ENCODE measurements around the gene KRTAP12-2. TPM values are rescaled to one million over a fixed set of nuclear protein-coding genes. Genes with fewer than 3 reads are reported as not detected.
"Not testable (repeated sequence)": the region's sequence is repeated elsewhere in the genome, so short reads cannot be mapped to it uniquely, and the experiment has no call there.

KRTAP12-2 gene
- total RNA-seq, 2 donors from 2014 or later, result not detected

- Mint-ChIP-seq H3K4me1 (peaks cover 23% of the 10 kb centered on the region), H3K27ac (peak within 1 kb of the TSS; percentile 50), H3K27me3 (no peaks in the 10 kb centered on the region), H3K9me3 (peaks cover 12% of the 10 kb centered on the region), H3K4me3 (peak within 1 kb of the TSS; percentile 19), H3K36me3 (ENCODE audit: low read depth) (no peaks in the 10 kb centered on the region)
- ATAC-seq (replicated peaks), result no peak
Measured at GRCh38 chr21:44654576-44655175, 12.1 kb downstream of the KRTAP12-2 start, which contains the start of gene KRTAP12-4. TSS of gene KRTAP12-4 (minus strand) at chr21:44654659. CDS start at chr21:44654614, 45 bp downstream.

GRCh38 chr21:44653656-44654575 is 12.8 kb downstream of the KRTAP12-2 start:
- Mint-ChIP-seq H3K27me3 (no peaks in the 10 kb centered on the region), H3K4me1 (peaks cover 23% of the 10 kb centered on the region), H3K27ac (peak overlapping the region; percentile 50), H3K36me3 (ENCODE audit: low read depth) (no peaks in the 10 kb centered on the region), H3K9me3 (peaks cover 12% of the 10 kb centered on the region), H3K4me3 (peak overlapping the region; percentile 19)
- peak; percentile 14 for ATAC-seq (replicated peaks)

- peaks cover 12% of the 10 kb centered on the region for H3K9me3 Mint-ChIP-seq
- H3K36me3 Mint-ChIP-seq (ENCODE audit: low read depth), result no peaks in the 10 kb centered on the region
- no peak overlapping the region for H3K27ac Mint-ChIP-seq
- H3K4me1 Mint-ChIP-seq, result peaks cover 16% of the 10 kb centered on the region
- ATAC-seq (replicated peaks), result no peak
- no peak overlapping the region for H3K4me3 Mint-ChIP-seq
- no peaks in the 10 kb centered on the region for H3K27me3 Mint-ChIP-seq
Measured at GRCh38 chr21:44653123-44653522, 13.6 kb downstream of the KRTAP12-2 start.

DNA sequence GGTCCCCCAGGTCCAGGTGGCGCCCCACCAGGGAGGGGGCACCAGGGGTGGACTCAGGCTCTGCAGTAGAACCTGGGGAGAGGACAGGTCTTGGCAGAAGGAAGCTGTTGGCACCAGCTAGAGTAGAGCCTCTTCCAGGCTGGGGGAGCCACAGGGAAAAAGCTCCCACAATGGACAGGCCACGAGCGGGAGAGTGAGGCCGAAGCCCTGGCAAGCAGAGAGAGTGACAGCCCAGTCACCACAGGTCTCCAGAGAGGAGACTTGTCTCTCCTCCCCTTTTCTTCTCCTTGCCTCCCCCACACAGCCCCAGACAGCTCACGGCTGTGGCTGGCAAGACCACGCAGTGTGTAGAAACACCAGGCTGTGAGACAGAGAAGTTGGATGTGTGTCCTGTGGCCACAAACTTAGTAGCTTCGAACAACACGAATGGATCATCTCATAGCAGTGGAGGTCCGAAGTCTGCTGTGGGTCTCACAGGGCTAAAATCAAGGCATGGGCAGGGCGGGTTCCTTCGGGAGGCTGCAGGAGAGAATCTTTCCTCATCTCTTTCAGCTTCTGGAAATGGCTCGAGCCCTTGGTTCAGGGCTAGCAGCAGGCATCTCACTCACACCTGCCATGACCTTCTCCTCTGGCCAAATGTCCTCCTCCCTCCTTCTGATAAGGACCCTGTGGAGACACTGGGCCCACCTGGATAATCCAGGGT is 15.6 kb downstream of the KRTAP12-2 start:
- H3K4me1 Mint-ChIP-seq, result peaks cover 4% of the 10 kb centered on the region

DNA sequence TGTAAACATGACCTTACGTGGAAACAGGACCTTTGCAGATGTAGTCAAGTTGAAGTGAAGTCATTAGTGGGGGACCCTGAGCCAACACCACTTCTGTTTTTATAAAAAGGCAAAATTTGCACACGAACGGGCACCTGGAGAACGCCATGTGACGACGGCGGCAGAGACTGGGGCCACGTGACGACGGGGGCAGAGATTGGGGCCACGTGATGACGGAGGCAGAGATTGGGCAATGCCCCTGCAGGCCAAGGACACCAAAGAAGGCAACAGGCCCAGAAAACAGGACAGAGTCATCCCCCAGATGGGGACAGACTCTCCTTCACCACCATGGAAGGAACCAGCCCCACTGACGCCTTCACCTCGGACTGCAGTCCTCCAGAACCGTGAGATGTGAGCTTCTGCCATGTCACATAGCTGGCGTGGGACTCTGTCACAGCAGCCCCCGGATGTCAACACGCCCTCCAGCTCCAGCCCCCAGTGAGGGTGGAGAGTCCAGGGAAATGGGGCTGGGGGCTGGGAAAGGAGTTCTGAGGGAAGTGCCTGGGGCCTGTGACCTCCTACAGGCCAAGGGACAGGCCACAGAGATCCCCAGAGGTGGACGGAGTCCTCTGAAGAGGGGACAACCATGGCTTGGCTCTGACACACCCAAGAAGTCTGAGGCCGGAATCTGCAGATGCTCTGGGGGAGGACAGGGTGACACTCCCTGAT is 16.3 kb downstream of the KRTAP12-2 start:
- H3K27ac Mint-ChIP-seq, result no peak overlapping the region
- H3K36me3 Mint-ChIP-seq (ENCODE audit: low read depth), result no peaks in the 10 kb centered on the region
- no peaks in the 10 kb centered on the region for H3K27me3 Mint-ChIP-seq
- H3K4me1 Mint-ChIP-seq, result peaks cover 4% of the 10 kb centered on the region
- no peak for ATAC-seq (replicated peaks)
- H3K4me3 Mint-ChIP-seq, result no peak overlapping the region
- no peaks in the 10 kb centered on the region for H3K9me3 Mint-ChIP-seq

More for the DNA sequence above, 15.6 kb downstream of the KRTAP12-2 start:
- Mint-ChIP-seq H3K4me3 (no peak overlapping the region), H3K9me3 (peaks cover under 1% of the 10 kb centered on the region), H3K27ac (no peak overlapping the region), H3K36me3 (ENCODE audit: low read depth) (no peaks in the 10 kb centered on the region), H3K27me3 (no peaks in the 10 kb centered on the region)
- no peak for ATAC-seq (replicated peaks)

DNA sequence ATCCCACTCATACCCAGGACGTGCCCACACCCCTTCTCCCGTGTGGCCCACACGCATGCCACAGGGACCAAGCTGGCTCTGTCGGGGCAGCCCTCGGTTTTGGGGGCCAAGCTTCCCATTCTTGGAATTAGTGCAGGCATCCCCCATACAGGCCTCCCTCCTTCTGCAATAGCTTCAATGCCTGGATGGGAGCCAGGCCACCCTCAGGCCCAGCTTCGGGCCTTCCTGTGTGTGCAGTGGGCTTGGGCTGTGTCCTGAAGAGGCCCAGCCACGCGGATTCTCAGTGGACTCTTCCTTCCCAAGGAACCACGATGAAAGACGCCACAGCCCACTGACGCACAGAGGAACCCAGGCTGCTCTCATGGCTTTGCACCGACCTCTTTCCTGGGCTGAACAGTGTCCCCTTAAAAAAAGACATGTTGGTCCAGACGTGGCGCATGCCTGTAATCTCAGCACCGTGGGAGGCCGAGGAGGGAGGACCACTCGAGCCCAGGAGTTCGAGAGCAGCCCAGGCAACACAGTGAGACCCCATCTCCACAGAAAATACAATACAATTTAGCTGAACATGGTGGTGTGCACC is 17.1 kb downstream of the KRTAP12-2 start:
- H3K27ac Mint-ChIP-seq, result no peak overlapping the region
- peaks cover 4% of the 10 kb centered on the region for H3K4me1 Mint-ChIP-seq
- no peaks in the 10 kb centered on the region for H3K27me3 Mint-ChIP-seq
- no peaks in the 10 kb centered on the region for H3K36me3 Mint-ChIP-seq (ENCODE audit: low read depth)
- peaks cover 5% of the 10 kb centered on the region for H3K9me3 Mint-ChIP-seq
- no peak overlapping the region for H3K4me3 Mint-ChIP-seq
- no peak for ATAC-seq (replicated peaks)

DNA sequence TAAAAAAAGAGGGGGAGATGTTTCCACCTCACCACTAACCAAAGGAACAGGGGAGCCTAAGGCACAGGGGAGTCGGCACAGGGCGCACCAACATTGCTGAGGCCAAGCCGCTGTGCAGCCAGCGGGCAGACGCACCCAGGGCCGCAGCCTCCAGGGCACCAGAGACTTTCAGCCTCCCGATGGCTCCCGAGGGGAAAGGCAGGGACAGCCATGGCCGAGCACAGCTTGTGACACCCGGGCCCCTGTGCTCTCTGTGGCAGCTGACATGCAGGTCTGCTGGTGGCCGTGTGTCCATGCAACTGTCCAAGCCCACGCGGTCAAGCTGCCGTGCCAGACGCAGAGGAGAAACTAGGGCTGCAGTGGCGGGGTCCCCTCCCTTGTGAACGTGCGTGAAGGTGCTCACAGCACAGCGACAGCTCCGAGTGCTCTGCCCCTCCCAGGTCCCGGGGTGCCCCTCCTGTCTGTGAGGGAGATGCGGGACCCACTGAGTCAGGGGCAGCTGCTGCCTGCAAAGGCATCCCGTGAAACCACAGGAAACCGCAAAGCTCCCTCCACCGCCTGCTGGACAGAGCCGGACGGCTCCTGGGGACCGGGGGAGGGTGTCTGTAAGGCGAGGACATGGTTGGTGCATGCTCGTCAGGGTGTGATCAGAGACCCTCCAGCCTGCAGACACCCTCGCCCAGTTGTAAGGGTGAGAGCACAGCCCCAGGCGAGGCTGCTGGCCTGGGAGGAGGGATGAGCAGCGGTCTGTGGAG is 18.0 kb downstream of the KRTAP12-2 start:
- no peaks in the 10 kb centered on the region for H3K36me3 Mint-ChIP-seq (ENCODE audit: low read depth)
- no peak overlapping the region for H3K4me3 Mint-ChIP-seq
- H3K9me3 Mint-ChIP-seq, result peaks cover 12% of the 10 kb centered on the region
- no peaks in the 10 kb centered on the region for H3K27me3 Mint-ChIP-seq
- H3K27ac Mint-ChIP-seq, result no peak overlapping the region
- no peak for ATAC-seq (replicated peaks)
- H3K4me1 Mint-ChIP-seq, result no peaks in the 10 kb centered on the region

DNA sequence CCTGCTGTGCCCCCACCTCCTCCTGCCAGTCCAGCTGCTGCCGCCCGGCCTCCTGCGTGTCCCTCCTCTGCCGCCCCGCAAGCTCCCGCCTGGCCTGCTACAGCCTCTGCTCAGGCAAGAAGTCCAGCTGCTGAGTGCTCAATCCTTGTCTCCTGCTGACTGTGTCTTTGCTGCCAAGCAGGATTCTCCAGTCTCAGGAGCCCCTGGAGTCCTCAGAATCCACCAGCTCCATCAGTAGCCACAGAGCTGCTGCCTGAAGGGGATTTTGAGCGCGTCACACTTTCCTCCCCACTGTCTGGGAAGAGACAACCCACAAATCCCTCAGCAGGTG is 19.5 kb downstream of the KRTAP12-2 start:
- Mint-ChIP-seq H3K4me3 (no peak overlapping the region), H3K27ac (no peak overlapping the region), H3K4me1 (no peaks in the 10 kb centered on the region), H3K9me3 (peaks cover 18% of the 10 kb centered on the region), H3K36me3 (ENCODE audit: low read depth) (no peaks in the 10 kb centered on the region), H3K27me3 (no peaks in the 10 kb centered on the region)
- no peak for ATAC-seq (replicated peaks)

GRCh38 chr21:44646366-44647221 is 20.1 kb downstream of the KRTAP12-2 start, which contains the start of gene KRTAP10-11:
TSS of gene KRTAP10-11 (plus strand) at chr21:44646414. CDS start at chr21:44646459, 45 bp downstream.
- peaks cover 20% of the 10 kb centered on the region for H3K9me3 Mint-ChIP-seq
- not testable (repeated sequence) for ATAC-seq (replicated peaks); H3K27me3 Mint-ChIP-seq; H3K27ac Mint-ChIP-seq; H3K4me3 Mint-ChIP-seq; H3K4me1 Mint-ChIP-seq; H3K36me3 Mint-ChIP-seq (ENCODE audit: low read depth)

DNA sequence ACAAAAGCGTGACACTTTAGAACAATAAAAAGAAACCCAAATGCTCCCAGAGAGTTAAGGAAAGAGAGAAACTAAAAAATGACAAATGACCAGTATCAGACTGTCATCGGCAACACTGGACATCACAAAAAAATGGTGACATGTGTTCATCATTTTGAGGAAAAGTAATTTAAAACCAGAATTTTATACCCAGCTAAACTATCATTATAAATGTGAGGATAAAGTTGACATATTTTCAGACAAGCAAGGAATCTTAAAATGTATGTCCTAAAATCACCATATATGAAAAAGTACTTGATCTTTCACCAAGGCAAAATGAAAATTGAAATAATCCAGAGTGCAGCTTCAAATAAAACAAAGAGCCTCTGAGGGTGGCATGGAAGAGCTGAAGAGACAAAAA is 21.8 kb downstream of the KRTAP12-2 start:
- no peak for ATAC-seq (replicated peaks)
- H3K9me3 Mint-ChIP-seq, result peaks cover 25% of the 10 kb centered on the region
- H3K36me3 Mint-ChIP-seq (ENCODE audit: low read depth), result no peaks in the 10 kb centered on the region
- peaks cover 8% of the 10 kb centered on the region for H3K27me3 Mint-ChIP-seq
- no peak overlapping the region for H3K4me3 Mint-ChIP-seq
- no peak overlapping the region for H3K27ac Mint-ChIP-seq
- no peaks in the 10 kb centered on the region for H3K4me1 Mint-ChIP-seq

DNA sequence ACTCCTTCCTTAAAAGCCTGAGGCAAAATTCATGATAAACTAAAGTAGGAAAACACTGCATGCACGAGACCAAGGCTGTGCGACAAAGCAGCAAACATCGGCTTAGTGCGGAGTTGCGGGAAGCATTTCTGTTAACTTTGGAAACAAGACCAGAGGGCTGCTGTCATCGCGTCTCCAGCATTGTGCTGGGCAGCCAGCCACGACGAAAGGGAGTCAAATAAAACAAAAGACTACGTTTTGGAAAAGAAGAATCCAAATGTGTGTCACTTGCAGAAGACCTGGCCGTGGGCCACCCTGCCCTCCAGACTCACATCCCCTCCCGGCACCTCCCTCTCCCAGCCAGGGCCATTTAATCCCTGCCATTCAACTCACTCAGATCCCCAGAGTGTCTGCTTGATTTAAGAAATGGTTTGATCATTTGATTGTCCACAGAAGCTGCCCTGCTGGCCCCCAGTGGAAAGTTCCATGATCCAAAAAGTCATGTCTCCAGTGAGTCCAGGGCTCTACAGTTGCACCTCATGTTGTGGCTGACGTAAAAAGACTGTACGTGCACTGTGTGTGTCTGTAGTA is 22.9 kb downstream of the KRTAP12-2 start:
- Mint-ChIP-seq H3K27me3 (peaks cover 10% of the 10 kb centered on the region), H3K9me3 (peaks cover 25% of the 10 kb centered on the region), H3K36me3 (ENCODE audit: low read depth) (no peaks in the 10 kb centered on the region), H3K4me1 (no peaks in the 10 kb centered on the region), H3K27ac (no peak overlapping the region), H3K4me3 (no peak overlapping the region)
- no peak for ATAC-seq (replicated peaks)

GRCh38 chr21:44640761-44641160 is 26.0 kb downstream of the KRTAP12-2 start:
- no peak overlapping the region for H3K27ac Mint-ChIP-seq
- H3K4me3 Mint-ChIP-seq, result no peak overlapping the region
- no peaks in the 10 kb centered on the region for H3K36me3 Mint-ChIP-seq (ENCODE audit: low read depth)
- no peak for ATAC-seq (replicated peaks)
- H3K9me3 Mint-ChIP-seq, result peaks cover 25% of the 10 kb centered on the region
- H3K27me3 Mint-ChIP-seq, result peaks cover 10% of the 10 kb centered on the region
- H3K4me1 Mint-ChIP-seq, result peaks cover 5% of the 10 kb centered on the region
